Activated T-helper 2 cell treated with anti-CD3 and anti-CD28 coated beads, Interferon-gamma antibody, Interleukin-2, Interleukin-4, amounts not matched to agents 10 μg/mL and 5 μg/mL and 100 μg/mL, durations not matched to agents 14 hours and 24 hours and 36 hours (primary cell): Measurements from ENCODE around the gene UNC45B. TPM values are rescaled to one million over a fixed set of nuclear protein-coding genes. Genes with fewer than 3 reads are reported as not detected.
"Not testable (repeated sequence)": the region's sequence is repeated elsewhere in the genome, so short reads cannot be mapped to it uniquely, and the experiment has no call there.

ENCODE experiments used
- DNase-seq: peaks from one replicate; pipeline ENCODE4 v3.0.0; 2021; ENCODE audit warnings: low spot score
- H3K27ac Mint-ChIP-seq: one replicate; pipeline ENCODE4 v1.8.0; 2021; ENCODE audit warnings: mixed read lengths
- H3K27me3 Mint-ChIP-seq: one replicate; pipeline ENCODE4 v1.8.0; 2021; ENCODE audit warnings: low read depth, mixed read lengths
- H3K36me3 Mint-ChIP-seq: one replicate; pipeline ENCODE4 v1.8.0; 2021; ENCODE audit warnings: low read depth, mixed read lengths
- H3K4me1 Mint-ChIP-seq: one replicate; pipeline ENCODE4 v1.8.0; 2021; ENCODE audit warnings: low read depth, mixed read lengths
- H3K4me3 Mint-ChIP-seq: one replicate; pipeline ENCODE4 v1.8.0; 2021; ENCODE audit warnings: low read depth, mild to moderate bottlenecking, moderate library complexity, mixed read lengths
- H3K9me3 Mint-ChIP-seq: one replicate; pipeline ENCODE4 v1.8.0; 2021; ENCODE audit warnings: mixed read lengths
- intact Hi-C: fragments of 100-400 bp; cut with micrococcal nuclease; formaldehyde crosslinking; loops from one replicate; pipeline ENCODE4 v1.15.1; 2023
- total RNA-seq: library from RNA; stranded (reverse); gene quantifications from 2 replicates; pipeline ENCODE4 v1.2.3, GENCODE V29; 2022

Gene UNC45B, protein sequence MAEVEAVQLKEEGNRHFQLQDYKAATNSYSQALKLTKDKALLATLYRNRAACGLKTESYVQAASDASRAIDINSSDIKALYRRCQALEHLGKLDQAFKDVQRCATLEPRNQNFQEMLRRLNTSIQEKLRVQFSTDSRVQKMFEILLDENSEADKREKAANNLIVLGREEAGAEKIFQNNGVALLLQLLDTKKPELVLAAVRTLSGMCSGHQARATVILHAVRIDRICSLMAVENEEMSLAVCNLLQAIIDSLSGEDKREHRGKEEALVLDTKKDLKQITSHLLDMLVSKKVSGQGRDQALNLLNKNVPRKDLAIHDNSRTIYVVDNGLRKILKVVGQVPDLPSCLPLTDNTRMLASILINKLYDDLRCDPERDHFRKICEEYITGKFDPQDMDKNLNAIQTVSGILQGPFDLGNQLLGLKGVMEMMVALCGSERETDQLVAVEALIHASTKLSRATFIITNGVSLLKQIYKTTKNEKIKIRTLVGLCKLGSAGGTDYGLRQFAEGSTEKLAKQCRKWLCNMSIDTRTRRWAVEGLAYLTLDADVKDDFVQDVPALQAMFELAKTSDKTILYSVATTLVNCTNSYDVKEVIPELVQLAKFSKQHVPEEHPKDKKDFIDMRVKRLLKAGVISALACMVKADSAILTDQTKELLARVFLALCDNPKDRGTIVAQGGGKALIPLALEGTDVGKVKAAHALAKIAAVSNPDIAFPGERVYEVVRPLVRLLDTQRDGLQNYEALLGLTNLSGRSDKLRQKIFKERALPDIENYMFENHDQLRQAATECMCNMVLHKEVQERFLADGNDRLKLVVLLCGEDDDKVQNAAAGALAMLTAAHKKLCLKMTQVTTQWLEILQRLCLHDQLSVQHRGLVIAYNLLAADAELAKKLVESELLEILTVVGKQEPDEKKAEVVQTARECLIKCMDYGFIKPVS
- total RNA-seq = not detected in 2 replicates

DNA sequence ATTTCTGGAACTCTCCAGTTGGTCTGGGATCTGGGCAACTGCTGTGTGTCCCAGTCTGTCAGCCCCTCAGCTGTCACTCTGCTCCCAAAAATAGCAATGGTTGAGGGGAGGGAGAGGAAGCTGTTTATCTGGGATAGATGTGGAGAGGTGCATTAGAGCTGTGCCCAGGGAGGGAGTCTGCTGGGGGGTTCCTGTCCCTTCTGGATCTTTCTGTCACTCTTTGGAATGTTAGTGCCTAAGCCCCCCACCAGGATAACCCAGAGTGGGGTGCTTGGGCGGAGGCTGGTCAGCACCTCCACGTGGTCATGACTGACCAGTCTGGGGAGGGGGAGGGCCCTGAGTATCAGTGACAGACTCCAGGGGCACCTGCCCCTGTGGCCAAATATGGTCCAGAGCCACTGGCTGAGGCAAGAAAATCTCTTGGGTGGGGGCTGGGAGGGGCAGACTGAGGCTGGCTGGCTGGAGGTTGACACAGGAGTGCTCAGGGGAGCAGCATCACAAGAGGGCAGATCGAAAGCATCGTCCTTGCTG is at the start of gene UNC45B:
Gene UNC45B (plus strand): TSS at position 443 of the 531 bp plus-strand sequence. CDS start 447 bp downstream, outside the sequence.
- intact Hi-C loops = no loop called here
- no peak within 1 kb of the TSS for H3K4me3 Mint-ChIP-seq
- no peaks in the 10 kb centered on the region for H3K9me3 Mint-ChIP-seq
- peaks cover 2% of the 10 kb centered on the region for H3K4me1 Mint-ChIP-seq
- no peaks in the 10 kb centered on the region for H3K36me3 Mint-ChIP-seq
- H3K27ac Mint-ChIP-seq = no peak within 1 kb of the TSS
- peaks cover 4% of the 10 kb centered on the region for H3K27me3 Mint-ChIP-seq
- DNase-seq = no peak

DNA sequence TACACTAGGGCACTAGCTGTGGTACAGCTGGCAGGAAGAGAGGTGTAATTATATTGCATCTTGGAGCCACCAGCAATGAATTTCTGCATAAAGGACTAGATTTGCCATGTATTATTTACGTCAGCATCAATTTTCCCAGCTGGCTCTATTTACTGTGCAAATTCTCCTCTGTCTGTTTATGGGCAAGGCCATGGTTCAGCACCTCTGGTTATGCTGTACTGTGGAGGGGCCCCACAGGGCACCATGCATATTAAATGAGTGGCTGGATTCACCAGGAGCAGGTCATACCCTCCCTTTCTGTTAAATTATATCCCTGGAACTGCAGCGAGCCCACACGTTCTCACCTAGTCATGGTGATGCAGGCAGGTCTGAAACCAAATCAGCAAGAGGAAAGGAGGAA is 47.7 kb upstream of the UNC45B start:
- DNase-seq = no peak
- intact Hi-C loops = no loop called here
- Mint-ChIP-seq H3K9me3 (no peaks in the 10 kb centered on the region), H3K4me3 (no peak overlapping the region), H3K36me3 (peaks cover 42% of the 10 kb centered on the region), H3K27me3 (no peaks in the 10 kb centered on the region), H3K27ac (no peak overlapping the region), H3K4me1 (no peaks in the 10 kb centered on the region)

DNA sequence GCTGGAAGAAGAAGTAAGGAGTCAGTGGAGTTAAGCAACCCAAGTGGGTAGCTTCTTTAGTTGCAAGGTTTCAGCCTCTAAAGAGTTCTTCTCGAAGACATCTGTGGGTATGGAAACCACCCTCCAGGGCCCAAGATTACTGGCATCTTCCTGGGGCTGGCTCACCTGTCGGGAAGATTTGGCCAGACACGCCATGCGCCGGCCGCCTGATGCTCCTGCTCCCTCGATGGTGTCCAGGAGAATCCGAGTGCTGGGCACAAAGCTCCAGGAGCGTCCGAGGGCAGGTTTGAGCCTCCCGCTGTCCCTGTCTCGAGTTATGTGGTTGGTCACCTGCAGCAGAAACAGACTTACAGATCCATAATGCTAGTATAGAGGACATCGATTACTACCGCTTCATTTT is 46.6 kb upstream of the UNC45B start:
- Mint-ChIP-seq H3K27ac (no peak overlapping the region), H3K27me3 (no peaks in the 10 kb centered on the region), H3K36me3 (peaks cover 54% of the 10 kb centered on the region), H3K4me3 (no peak overlapping the region), H3K9me3 (no peaks in the 10 kb centered on the region), H3K4me1 (no peaks in the 10 kb centered on the region)
- intact Hi-C loops = no loop called here
- DNase-seq = no peak

DNA sequence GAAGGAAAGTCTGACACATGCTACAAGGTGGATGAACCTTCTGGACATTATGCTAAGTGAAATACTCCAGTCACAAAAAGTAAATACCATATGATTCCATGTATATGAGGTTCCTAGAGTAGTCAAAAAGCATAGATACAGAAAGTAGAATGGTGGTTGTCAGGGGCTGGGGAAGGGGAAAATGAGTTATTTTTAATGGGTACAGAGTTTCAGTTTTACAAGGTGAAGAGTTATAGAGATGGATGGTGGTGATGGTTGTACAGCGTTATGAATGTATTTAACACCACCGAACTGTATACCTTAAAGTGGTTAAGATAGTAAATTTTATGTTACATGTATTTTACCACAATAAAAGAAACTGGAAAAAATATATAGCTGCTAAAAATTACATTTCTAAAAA is 45.9 kb upstream of the UNC45B start:
- Mint-ChIP-seq H3K27ac (no peak overlapping the region), H3K27me3 (no peaks in the 10 kb centered on the region), H3K36me3 (peaks cover 60% of the 10 kb centered on the region), H3K9me3 (no peaks in the 10 kb centered on the region), H3K4me3 (no peak overlapping the region), H3K4me1 (no peaks in the 10 kb centered on the region)
- intact Hi-C loops = no loop called here
- no peak for DNase-seq

DNA sequence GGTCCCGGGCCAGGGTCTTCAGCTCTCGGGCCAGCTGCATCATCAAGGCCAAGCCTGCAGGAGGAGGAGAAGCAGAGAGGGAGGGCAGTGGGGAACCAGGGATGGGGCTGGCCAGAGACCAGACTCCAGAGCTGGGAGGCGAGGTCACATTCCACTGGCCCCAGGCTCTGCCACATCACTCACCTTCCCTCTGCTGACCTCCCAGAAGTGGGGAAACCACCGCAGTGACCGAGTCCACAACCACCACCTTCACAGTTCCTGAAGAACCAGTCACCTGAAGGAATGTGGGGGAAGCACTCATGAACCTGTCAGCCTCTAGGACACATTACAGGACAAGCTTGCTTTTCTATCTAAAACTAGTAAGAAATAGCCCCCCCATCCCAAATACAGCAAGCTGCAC is 44.3 kb upstream of the UNC45B start:
- intact Hi-C loops = no loop called here
- H3K27ac Mint-ChIP-seq = no peak overlapping the region

GRCh38 chr17:35104844-35105450 is 42.7 kb upstream of the UNC45B start:
- intact Hi-C loops = no loop called here
- H3K9me3 Mint-ChIP-seq = no peaks in the 10 kb centered on the region
- no peak overlapping the region for H3K4me3 Mint-ChIP-seq
- no peak overlapping the region for H3K27ac Mint-ChIP-seq
- H3K36me3 Mint-ChIP-seq = peaks cover 55% of the 10 kb centered on the region
- no peaks in the 10 kb centered on the region for H3K4me1 Mint-ChIP-seq
- no peaks in the 10 kb centered on the region for H3K27me3 Mint-ChIP-seq
- DNase-seq = no peak

More for the DNA sequence above, 44.3 kb upstream of the UNC45B start:
- Mint-ChIP-seq H3K4me1 (no peaks in the 10 kb centered on the region), H3K9me3 (no peaks in the 10 kb centered on the region), H3K36me3 (peaks cover 60% of the 10 kb centered on the region), H3K27me3 (no peaks in the 10 kb centered on the region), H3K4me3 (no peak overlapping the region)
- DNase-seq = no peak

- H3K27me3 Mint-ChIP-seq, H3K9me3 Mint-ChIP-seq, H3K27ac Mint-ChIP-seq, DNase-seq, intact Hi-C loops, H3K4me3 Mint-ChIP-seq, H3K4me1 Mint-ChIP-seq: not testable (repeated sequence)
- H3K36me3 Mint-ChIP-seq = peaks cover 32% of the 10 kb centered on the region
Observed at GRCh38 chr17:35110791-35111190, 36.8 kb upstream of the UNC45B start.

- intact Hi-C loops = loop anchor here (5.0 kb wide), 1 partner anchor 135 kb away; the partner anchor contains the start of gene LIG3
- DNase-seq = no peak
- Mint-ChIP-seq H3K27me3 (peaks cover under 1% of the 10 kb centered on the region), H3K36me3 (peaks cover 36% of the 10 kb centered on the region), H3K4me1 (peaks cover 23% of the 10 kb centered on the region), H3K9me3 (no peaks in the 10 kb centered on the region), H3K27ac (no peak overlapping the region), H3K4me3 (no peak overlapping the region)
Observed at GRCh38 chr17:35116845-35117244, 30.8 kb upstream of the UNC45B start.

- Mint-ChIP-seq H3K4me3 (peak overlapping the region; percentile 86), H3K4me1 (peaks cover 23% of the 10 kb centered on the region), H3K27me3 (peaks cover 1% of the 10 kb centered on the region), H3K36me3 (peaks cover 32% of the 10 kb centered on the region), H3K9me3 (no peaks in the 10 kb centered on the region), H3K27ac (peak overlapping the region; percentile 69)
- peak; percentile 19 for DNase-seq
- intact Hi-C loops = loop anchor here (2.0 to 5.0 kb wide), 2 partner anchors 136 to 575 kb away; partner anchors contain the start of gene LIG3
Observed at GRCh38 chr17:35117984-35118383, 29.6 kb upstream of the UNC45B start.

DNA sequence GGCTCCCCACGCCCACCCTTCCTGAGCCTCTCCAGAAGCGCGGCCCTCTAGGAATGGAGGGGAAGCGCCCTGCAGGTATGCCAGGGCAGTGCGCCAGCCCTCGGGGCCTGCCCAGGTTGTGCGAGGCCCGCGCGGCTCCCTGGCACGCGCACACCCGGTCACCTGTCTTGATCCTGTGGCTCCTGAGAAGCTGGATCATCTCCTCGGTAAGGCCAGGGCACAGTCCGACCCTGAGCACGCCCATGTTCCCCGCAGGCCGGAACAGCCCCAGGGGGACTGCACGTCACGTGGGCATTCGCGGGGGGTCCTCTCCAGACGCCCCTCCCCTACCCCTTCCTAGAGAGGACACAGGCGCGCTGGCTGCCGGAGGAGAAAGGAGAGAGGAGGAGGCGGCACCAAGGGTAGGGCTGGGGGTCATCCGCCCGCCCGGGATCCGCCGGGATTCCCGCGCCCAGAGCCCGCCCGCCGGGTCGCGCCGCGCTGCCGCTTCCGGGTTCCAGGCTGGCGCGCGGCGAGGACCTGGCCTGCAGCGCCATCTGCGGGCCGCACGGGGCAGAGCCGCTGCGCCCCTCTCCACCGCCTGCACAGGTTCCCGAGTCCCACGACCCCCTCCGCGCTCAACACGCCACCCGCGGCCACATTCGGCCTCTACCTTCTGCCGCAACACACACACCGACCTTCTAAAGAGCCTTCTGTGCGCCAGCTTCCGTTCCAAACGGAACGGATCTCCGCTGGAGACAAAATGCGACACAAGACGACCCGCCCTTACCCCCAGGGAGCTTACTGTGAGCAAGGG is 28.0 kb upstream of the UNC45B start, which contains the start of gene RAD51D:
Gene RAD51D (minus strand): TSS at position 491 of the 796 bp plus-strand sequence. CDS start 247 bp downstream, at position 244.
- no peaks in the 10 kb centered on the region for H3K9me3 Mint-ChIP-seq
- peak within 1 kb of the TSS; percentile 94 for H3K4me3 Mint-ChIP-seq
- H3K36me3 Mint-ChIP-seq = peaks cover 26% of the 10 kb centered on the region
- peak; percentile 75 for DNase-seq
- peak within 1 kb of the TSS; percentile 89 for H3K27ac Mint-ChIP-seq
- peaks cover 23% of the 10 kb centered on the region for H3K4me1 Mint-ChIP-seq
- intact Hi-C loops = loop anchor here (1.0 to 10.0 kb wide), 5 partner anchors 30 to 695 kb away; partner anchors contain the start of gene LIG3
- H3K27me3 Mint-ChIP-seq = peaks cover 1% of the 10 kb centered on the region

DNA sequence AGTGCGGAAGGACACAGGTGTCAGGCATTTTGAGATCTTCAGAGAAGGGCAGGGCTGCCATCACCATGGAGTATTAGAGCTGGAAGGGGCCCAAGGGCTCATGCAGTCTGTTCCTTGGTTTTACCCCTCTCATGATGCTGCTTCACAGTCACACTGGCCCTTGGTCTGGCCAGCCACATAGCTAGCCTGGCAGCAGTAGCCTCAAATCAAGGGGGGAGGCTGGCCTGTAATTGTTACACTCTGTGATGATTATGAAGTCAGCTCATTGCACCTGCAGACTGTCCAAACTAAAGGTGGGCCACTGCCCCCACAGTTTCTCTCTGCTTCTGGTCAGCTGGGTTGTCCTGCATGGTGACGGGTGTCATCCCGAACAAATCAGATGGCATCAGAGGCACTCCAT is 26.3 kb upstream of the UNC45B start, which contains the start of gene FNDC8:
Gene FNDC8 (plus strand): TSS at position 301 of the 400 bp plus-strand sequence. CDS start 79 bp downstream, at position 380.
- peaks cover 1% of the 10 kb centered on the region for H3K27me3 Mint-ChIP-seq
- DNase-seq = no peak
- H3K9me3 Mint-ChIP-seq = no peaks in the 10 kb centered on the region
- no peak within 1 kb of the TSS for H3K27ac Mint-ChIP-seq
- intact Hi-C loops = loop anchor here (10.0 kb wide), 1 partner anchor 697 kb away; no protein-coding TSS in a partner anchor
- H3K36me3 Mint-ChIP-seq = peaks cover 14% of the 10 kb centered on the region
- H3K4me3 Mint-ChIP-seq = peak within 1 kb of the TSS; percentile 21
- H3K4me1 Mint-ChIP-seq = peaks cover 20% of the 10 kb centered on the region
